WTC11 (cell line): ENCODE data around the gene TIMP2. TPM values are rescaled to one million over a fixed set of nuclear protein-coding genes. Genes with fewer than 3 reads are reported as not detected.

ENCODE experiments used
- ATAC-seq: fragments of 200-7000 bp; cut with Tn5 transposase; 2 replicates; pipeline ENCODE4 v1.10.0; 2021; ENCODE audit warnings: mild to moderate bottlenecking, moderate library complexity
- CTCF ChIA-PET: fragments of 300-600 bp; sonication (Branson Sonifier 250); formaldehyde crosslinking; loops from one replicate; lab custom pipeline; 2021; ENCODE audit warnings: antibody characterized with exemption; lab: Charles Lee
- POLR2A ChIA-PET: fragments of 350-600 bp; sonication (Branson Sonifier 250); formaldehyde crosslinking; loops from one replicate; lab custom pipeline; 2021; ENCODE audit warnings: antibody characterized with exemption; lab: Charles Lee
- DNase-seq: peaks from one replicate; pipeline ENCODE4 v3.0.0; 2021; ENCODE audit warnings: low spot score
- H3K27ac Mint-ChIP-seq: 2 replicates; pipeline ENCODE4 v1.8.0; 2021; ENCODE audit warnings: mixed read lengths
- H3K27me3 Mint-ChIP-seq: 2 replicates; pipeline ENCODE4 v1.8.0; 2021; ENCODE audit warnings: low read depth, mild to moderate bottlenecking, moderate library complexity, mixed read lengths
- H3K36me3 Mint-ChIP-seq: 2 replicates; pipeline ENCODE4 v1.8.0; 2021; ENCODE audit warnings: mixed read lengths
- H3K4me1 Mint-ChIP-seq: 2 replicates; pipeline ENCODE4 v1.8.0; 2022; ENCODE audit warnings: mixed read lengths
- H3K4me3 Mint-ChIP-seq: 2 replicates; pipeline ENCODE4 v1.8.0; 2021; ENCODE audit warnings: mild to moderate bottlenecking, moderate library complexity, mixed read lengths
- H3K9me3 Mint-ChIP-seq: 2 replicates; pipeline ENCODE4 v1.8.0; 2021; ENCODE audit warnings: mixed read lengths
- ATF1 ChIP-seq: sonication (generic); formaldehyde crosslinking; IDR thresholded peaks from 2 replicates; pipeline ENCODE4 v1.8.1; 2023; ENCODE audit warnings: mild to moderate bottlenecking, moderate library complexity, missing genetic modification reagents
- CREB1 ChIP-seq: sonication (generic); formaldehyde crosslinking; IDR thresholded peaks from 2 replicates; pipeline ENCODE4 v1.8.0; 2023; ENCODE audit warnings: mild to moderate bottlenecking, missing genetic modification reagents
- CREM ChIP-seq: sonication (generic); formaldehyde crosslinking; IDR thresholded peaks from 2 replicates; pipeline ENCODE4 v1.8.1; 2022; ENCODE audit warnings: mild to moderate bottlenecking, missing genetic modification reagents, moderate library complexity
- MXD4 ChIP-seq: fragments of 250-450 bp; sonication (Bioruptor Pico); IDR thresholded peaks from 2 replicates; pipeline ENCODE4 v1.8.0; 2021; ENCODE audit warnings: mild to moderate bottlenecking, moderate library complexity, borderline replicate concordance
- NR1H2 ChIP-seq: sonication (generic); formaldehyde crosslinking; IDR thresholded peaks from 2 replicates; pipeline ENCODE4 v1.9.0; 2021; ENCODE audit warnings: mild to moderate bottlenecking, moderate library complexity, missing genetic modification reagents
- OVOL2 ChIP-seq: fragments of 250-450 bp; sonication (Bioruptor Pico); IDR thresholded peaks from 2 replicates; pipeline ENCODE4 v1.9.0; 2021; ENCODE audit warnings: mild to moderate bottlenecking, borderline replicate concordance
- SP1 ChIP-seq: sonication (generic); formaldehyde crosslinking; conservative IDR thresholded peaks from 2 replicates; pipeline ENCODE4 v1.8.1; 2022; ENCODE audit warnings: missing genetic modification reagents
- TEAD4 ChIP-seq: sonication (generic); formaldehyde crosslinking; IDR thresholded peaks from 2 replicates; pipeline ENCODE4 v1.8.0; 2022; ENCODE audit warnings: mild to moderate bottlenecking, missing genetic modification reagents
- TP53 ChIP-seq: sonication (generic); formaldehyde crosslinking; IDR thresholded peaks from 2 replicates; pipeline ENCODE4 v1.8.1; 2023; ENCODE audit warnings: mild to moderate bottlenecking, missing genetic modification reagents
- ZNF121 ChIP-seq: sonication (generic); formaldehyde crosslinking; IDR thresholded peaks from 2 replicates; pipeline ENCODE4 v1.8.0; 2023; ENCODE audit warnings: missing genetic modification reagents
- ZNF138 ChIP-seq: sonication (generic); formaldehyde crosslinking; conservative IDR thresholded peaks from 2 replicates; pipeline ENCODE4 v1.8.1; 2022; ENCODE audit warnings: mild to moderate bottlenecking, moderate library complexity, missing genetic modification reagents
- total RNA-seq: library from RNA; stranded (reverse); gene quantifications from 3 replicates; pipeline ENCODE4 v1.2.3, GENCODE V29; 2021
- TF ChIP-seq, protein P1 (sequence below): fragments of 250-450 bp; sonication (Bioruptor Pico); IDR thresholded peaks from 2 replicates; pipeline ENCODE4 v1.9.0; 2021; ENCODE audit warnings: mild to moderate bottlenecking, borderline replicate concordance
- TF ChIP-seq, protein P2 (sequence below): sonication (generic); formaldehyde crosslinking; IDR thresholded peaks from 2 replicates; pipeline ENCODE4 v1.8.0; 2022; ENCODE audit warnings: mild to moderate bottlenecking, missing genetic modification reagents
- TF ChIP-seq, protein P3 (sequence below): sonication (generic); formaldehyde crosslinking; IDR thresholded peaks from 2 replicates; pipeline ENCODE4 v1.8.1; 2022; ENCODE audit warnings: mild to moderate bottlenecking, missing genetic modification reagents, moderate library complexity, borderline replicate concordance
- TF ChIP-seq, protein P4 (sequence below): sonication (generic); formaldehyde crosslinking; IDR thresholded peaks from 2 replicates; pipeline ENCODE4 v1.8.1; 2022; ENCODE audit warnings: low read depth, mild to moderate bottlenecking, moderate library complexity, missing genetic modification reagents, borderline replicate concordance
- TF ChIP-seq, protein P5 (sequence below): sonication (generic); formaldehyde crosslinking; IDR thresholded peaks from 2 replicates; pipeline ENCODE4 v1.8.0; 2022; ENCODE audit warnings: missing genetic modification reagents
- TF ChIP-seq, protein P6 (sequence below): fragments of 250-450 bp; sonication (Bioruptor Pico); IDR thresholded peaks from 2 replicates; pipeline ENCODE4 v1.9.0; 2021; ENCODE audit warnings: moderate library complexity, mild to moderate bottlenecking, inconsistent platforms, borderline replicate concordance
- TF ChIP-seq, protein P7 (sequence below): sonication (generic); formaldehyde crosslinking; conservative IDR thresholded peaks from 2 replicates; pipeline ENCODE4 v1.8.1; 2023; ENCODE audit warnings: mild to moderate bottlenecking, low read depth, missing genetic modification reagents, moderate library complexity

The TIMP2 gene
- total RNA-seq, 1 experiment from 2014 or later, result 37.1 TPM

DNA sequence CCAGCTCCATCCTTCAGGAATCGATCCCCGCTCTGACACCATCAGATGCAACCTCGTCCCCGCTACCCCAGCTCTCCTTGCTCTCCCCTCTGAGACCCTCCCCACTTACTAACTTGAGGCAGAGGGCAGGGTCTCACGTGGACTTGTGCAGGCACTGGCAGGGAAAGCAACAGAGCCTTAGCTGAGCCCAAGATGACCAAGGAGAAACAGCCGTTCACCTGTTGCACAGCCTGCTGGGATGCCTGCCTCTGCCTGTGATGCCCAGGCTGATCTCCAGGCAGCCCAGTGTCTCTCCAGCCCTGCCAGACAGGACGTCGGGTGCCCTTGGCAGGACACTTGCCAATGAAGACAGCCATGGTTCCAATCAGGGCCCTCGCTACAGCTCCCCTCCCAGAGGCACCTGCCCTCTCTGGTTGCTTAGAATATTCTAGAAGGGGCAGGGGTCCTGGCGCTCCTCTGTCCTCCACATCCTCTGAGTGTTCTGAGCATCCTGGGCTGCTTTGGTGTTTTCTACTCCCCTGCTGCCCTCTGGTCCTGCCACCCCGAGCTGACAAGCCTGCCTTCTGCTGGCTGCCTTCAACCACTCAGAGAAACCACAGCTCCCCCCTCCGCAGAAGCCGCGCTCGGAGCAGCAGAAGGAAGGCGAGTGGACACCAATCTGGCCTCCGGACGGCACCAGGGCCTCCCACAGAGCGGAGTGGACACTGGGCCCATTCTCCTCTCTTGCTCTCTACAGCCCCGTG is 28.9 kb downstream of the TIMP2 start:
- no peaks in the 10 kb centered on the region for H3K9me3 Mint-ChIP-seq
- DNase-seq (no peak), ATAC-seq (no peak)
- H3K36me3 Mint-ChIP-seq, result no peaks in the 10 kb centered on the region
- TF ChIP-seq CREB1, result no peak
- TF ChIP-seq, protein P1, sequence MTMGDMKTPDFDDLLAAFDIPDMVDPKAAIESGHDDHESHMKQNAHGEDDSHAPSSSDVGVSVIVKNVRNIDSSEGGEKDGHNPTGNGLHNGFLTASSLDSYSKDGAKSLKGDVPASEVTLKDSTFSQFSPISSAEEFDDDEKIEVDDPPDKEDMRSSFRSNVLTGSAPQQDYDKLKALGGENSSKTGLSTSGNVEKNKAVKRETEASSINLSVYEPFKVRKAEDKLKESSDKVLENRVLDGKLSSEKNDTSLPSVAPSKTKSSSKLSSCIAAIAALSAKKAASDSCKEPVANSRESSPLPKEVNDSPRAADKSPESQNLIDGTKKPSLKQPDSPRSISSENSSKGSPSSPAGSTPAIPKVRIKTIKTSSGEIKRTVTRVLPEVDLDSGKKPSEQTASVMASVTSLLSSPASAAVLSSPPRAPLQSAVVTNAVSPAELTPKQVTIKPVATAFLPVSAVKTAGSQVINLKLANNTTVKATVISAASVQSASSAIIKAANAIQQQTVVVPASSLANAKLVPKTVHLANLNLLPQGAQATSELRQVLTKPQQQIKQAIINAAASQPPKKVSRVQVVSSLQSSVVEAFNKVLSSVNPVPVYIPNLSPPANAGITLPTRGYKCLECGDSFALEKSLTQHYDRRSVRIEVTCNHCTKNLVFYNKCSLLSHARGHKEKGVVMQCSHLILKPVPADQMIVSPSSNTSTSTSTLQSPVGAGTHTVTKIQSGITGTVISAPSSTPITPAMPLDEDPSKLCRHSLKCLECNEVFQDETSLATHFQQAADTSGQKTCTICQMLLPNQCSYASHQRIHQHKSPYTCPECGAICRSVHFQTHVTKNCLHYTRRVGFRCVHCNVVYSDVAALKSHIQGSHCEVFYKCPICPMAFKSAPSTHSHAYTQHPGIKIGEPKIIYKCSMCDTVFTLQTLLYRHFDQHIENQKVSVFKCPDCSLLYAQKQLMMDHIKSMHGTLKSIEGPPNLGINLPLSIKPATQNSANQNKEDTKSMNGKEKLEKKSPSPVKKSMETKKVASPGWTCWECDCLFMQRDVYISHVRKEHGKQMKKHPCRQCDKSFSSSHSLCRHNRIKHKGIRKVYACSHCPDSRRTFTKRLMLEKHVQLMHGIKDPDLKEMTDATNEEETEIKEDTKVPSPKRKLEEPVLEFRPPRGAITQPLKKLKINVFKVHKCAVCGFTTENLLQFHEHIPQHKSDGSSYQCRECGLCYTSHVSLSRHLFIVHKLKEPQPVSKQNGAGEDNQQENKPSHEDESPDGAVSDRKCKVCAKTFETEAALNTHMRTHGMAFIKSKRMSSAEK (CRISPR knock-in tag), result no peak
- TF ChIP-seq, protein P2, sequence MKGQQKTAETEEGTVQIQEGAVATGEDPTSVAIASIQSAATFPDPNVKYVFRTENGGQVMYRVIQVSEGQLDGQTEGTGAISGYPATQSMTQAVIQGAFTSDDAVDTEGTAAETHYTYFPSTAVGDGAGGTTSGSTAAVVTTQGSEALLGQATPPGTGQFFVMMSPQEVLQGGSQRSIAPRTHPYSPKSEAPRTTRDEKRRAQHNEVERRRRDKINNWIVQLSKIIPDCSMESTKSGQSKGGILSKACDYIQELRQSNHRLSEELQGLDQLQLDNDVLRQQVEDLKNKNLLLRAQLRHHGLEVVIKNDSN (CRISPR knock-in tag), result no peak
- TF ChIP-seq SP1 (CRISPR knock-in tag), result no peak
- no peak for TF ChIP-seq NR1H2 (CRISPR knock-in tag)
- TF ChIP-seq, protein P3, sequence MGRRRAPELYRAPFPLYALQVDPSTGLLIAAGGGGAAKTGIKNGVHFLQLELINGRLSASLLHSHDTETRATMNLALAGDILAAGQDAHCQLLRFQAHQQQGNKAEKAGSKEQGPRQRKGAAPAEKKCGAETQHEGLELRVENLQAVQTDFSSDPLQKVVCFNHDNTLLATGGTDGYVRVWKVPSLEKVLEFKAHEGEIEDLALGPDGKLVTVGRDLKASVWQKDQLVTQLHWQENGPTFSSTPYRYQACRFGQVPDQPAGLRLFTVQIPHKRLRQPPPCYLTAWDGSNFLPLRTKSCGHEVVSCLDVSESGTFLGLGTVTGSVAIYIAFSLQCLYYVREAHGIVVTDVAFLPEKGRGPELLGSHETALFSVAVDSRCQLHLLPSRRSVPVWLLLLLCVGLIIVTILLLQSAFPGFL, result no peak
- ChIA-PET POLR2A (no interaction called here), CTCF (interaction anchor here (1.3 to 1.7 kb wide), 4 partner anchors 30 to 495 kb away, joined by 3 to 4 read pairs (median 4); no protein-coding TSS in a partner anchor)
- H3K4me1 Mint-ChIP-seq, result peaks cover 14% of the 10 kb centered on the region
- no peaks in the 10 kb centered on the region for H3K27me3 Mint-ChIP-seq
- H3K4me3 Mint-ChIP-seq, result no peak overlapping the region
- no peak overlapping the region for H3K27ac Mint-ChIP-seq

DNA sequence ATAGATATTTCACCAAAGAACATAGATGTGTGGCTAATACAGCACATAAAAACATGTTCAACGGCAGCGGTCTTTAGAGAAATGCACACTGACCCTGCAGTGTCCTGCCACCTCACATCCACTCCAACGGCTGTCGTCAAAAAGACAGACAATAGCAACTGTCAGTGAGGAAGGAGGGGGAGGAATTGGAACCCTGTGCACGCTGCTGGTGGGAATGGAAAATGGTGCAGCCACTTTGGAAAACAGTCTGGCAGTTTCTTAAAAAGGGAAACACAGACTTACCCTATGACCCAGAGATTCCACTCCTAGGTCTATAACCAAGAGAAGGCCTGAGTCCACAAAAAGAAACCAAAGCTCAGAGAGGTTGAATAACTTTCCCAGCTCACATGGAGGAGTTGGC is 29.9 kb downstream of the TIMP2 start:
- no peaks in the 10 kb centered on the region for H3K36me3 Mint-ChIP-seq
- ChIA-PET POLR2A (no interaction called here), CTCF (interaction anchor here (1.5 to 1.7 kb wide), 2 partner anchors 77 to 496 kb away, joined by 3 to 4 read pairs; no protein-coding TSS in a partner anchor)
- no peak overlapping the region for H3K4me3 Mint-ChIP-seq
- no peaks in the 10 kb centered on the region for H3K27me3 Mint-ChIP-seq
- H3K9me3 Mint-ChIP-seq, result no peaks in the 10 kb centered on the region
- H3K4me1 Mint-ChIP-seq, result peaks cover 14% of the 10 kb centered on the region
- H3K27ac Mint-ChIP-seq, result no peak overlapping the region
- DNase-seq (no peak), ATAC-seq (no peak)
- no peak for TF ChIP-seq ATF1 (CRISPR knock-in tag)
- TF ChIP-seq, protein P4, sequence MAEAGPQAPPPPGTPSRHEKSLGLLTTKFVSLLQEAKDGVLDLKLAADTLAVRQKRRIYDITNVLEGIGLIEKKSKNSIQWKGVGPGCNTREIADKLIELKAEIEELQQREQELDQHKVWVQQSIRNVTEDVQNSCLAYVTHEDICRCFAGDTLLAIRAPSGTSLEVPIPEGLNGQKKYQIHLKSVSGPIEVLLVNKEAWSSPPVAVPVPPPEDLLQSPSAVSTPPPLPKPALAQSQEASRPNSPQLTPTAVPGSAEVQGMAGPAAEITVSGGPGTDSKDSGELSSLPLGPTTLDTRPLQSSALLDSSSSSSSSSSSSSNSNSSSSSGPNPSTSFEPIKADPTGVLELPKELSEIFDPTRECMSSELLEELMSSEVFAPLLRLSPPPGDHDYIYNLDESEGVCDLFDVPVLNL (CRISPR knock-in tag), result no peak
- TF ChIP-seq, protein P5, sequence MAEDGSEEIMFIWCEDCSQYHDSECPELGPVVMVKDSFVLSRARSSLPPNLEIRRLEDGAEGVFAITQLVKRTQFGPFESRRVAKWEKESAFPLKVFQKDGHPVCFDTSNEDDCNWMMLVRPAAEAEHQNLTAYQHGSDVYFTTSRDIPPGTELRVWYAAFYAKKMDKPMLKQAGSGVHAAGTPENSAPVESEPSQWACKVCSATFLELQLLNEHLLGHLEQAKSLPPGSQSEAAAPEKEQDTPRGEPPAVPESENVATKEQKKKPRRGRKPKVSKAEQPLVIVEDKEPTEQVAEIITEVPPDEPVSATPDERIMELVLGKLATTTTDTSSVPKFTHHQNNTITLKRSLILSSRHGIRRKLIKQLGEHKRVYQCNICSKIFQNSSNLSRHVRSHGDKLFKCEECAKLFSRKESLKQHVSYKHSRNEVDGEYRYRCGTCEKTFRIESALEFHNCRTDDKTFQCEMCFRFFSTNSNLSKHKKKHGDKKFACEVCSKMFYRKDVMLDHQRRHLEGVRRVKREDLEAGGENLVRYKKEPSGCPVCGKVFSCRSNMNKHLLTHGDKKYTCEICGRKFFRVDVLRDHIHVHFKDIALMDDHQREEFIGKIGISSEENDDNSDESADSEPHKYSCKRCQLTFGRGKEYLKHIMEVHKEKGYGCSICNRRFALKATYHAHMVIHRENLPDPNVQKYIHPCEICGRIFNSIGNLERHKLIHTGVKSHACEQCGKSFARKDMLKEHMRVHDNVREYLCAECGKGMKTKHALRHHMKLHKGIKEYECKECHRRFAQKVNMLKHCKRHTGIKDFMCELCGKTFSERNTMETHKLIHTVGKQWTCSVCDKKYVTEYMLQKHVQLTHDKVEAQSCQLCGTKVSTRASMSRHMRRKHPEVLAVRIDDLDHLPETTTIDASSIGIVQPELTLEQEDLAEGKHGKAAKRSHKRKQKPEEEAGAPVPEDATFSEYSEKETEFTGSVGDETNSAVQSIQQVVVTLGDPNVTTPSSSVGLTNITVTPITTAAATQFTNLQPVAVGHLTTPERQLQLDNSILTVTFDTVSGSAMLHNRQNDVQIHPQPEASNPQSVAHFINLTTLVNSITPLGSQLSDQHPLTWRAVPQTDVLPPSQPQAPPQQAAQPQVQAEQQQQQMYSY (CRISPR knock-in tag), result no peak
- TF ChIP-seq MXD4, result no peak
- no peak for TF ChIP-seq ZNF138 (CRISPR knock-in tag)
- TF ChIP-seq NR1H2 (CRISPR knock-in tag), result no peak
- no peak for TF ChIP-seq ZNF121 (CRISPR knock-in tag)
- TF ChIP-seq OVOL2 (CRISPR knock-in tag), result no peak
- TF ChIP-seq, protein P6, sequence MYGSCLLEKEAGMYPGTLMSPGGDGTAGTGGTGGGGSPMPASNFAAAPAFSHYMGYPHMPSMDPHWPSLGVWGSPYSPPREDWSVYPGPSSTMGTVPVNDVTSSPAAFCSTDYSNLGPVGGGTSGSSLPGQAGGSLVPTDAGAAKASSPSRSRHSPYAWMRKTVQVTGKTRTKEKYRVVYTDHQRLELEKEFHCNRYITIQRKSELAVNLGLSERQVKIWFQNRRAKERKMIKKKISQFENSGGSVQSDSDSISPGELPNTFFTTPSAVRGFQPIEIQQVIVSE (CRISPR knock-in tag), result no peak
- no peak for TF ChIP-seq TP53 (CRISPR knock-in tag)
- TF ChIP-seq CREM (CRISPR knock-in tag), result no peak
- no peak for TF ChIP-seq TEAD4 (CRISPR knock-in tag)
- TF ChIP-seq, protein P7, sequence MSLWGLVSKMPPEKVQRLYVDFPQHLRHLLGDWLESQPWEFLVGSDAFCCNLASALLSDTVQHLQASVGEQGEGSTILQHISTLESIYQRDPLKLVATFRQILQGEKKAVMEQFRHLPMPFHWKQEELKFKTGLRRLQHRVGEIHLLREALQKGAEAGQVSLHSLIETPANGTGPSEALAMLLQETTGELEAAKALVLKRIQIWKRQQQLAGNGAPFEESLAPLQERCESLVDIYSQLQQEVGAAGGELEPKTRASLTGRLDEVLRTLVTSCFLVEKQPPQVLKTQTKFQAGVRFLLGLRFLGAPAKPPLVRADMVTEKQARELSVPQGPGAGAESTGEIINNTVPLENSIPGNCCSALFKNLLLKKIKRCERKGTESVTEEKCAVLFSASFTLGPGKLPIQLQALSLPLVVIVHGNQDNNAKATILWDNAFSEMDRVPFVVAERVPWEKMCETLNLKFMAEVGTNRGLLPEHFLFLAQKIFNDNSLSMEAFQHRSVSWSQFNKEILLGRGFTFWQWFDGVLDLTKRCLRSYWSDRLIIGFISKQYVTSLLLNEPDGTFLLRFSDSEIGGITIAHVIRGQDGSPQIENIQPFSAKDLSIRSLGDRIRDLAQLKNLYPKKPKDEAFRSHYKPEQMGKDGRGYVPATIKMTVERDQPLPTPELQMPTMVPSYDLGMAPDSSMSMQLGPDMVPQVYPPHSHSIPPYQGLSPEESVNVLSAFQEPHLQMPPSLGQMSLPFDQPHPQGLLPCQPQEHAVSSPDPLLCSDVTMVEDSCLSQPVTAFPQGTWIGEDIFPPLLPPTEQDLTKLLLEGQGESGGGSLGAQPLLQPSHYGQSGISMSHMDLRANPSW (CRISPR knock-in tag), result no peak
